ENCODE measurements around the gene DOCK4.

DNA sequence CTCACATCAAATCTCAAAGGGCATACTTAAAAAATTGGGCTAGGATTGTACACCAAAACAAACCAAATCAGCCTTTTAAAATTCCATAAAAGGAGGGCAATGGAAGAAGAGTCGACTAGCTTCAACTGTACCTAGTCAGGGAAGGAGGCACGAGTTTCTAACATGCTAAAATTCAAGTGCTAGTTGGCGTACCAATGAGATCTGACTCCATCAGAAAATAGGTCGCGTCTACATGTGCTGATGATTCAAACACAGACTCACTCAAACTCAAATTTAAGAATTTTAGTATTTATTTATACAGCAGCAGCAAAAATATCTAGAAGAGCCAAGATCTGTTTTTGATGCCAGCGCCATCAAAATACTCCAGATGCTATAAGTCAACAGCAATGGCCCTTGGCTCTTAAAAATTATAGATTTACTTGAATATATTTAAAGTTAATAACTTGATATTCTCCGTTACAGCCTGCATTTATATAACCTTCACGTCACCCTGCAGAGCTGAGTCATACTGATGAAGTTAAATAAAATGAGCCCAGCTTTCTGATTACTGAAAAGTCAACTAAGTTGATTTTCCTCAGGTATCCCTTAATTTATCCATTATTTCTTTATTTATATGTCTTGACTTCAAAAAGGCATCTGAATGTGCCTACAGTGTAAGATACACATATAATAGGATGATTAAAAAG lies 341.8 kb downstream of the DOCK4 start:
- no peak for TF ChIP-seq POLR2A (IDR thresholded peaks at IDR 0.05)
- TF ChIP-seq, protein P1, sequence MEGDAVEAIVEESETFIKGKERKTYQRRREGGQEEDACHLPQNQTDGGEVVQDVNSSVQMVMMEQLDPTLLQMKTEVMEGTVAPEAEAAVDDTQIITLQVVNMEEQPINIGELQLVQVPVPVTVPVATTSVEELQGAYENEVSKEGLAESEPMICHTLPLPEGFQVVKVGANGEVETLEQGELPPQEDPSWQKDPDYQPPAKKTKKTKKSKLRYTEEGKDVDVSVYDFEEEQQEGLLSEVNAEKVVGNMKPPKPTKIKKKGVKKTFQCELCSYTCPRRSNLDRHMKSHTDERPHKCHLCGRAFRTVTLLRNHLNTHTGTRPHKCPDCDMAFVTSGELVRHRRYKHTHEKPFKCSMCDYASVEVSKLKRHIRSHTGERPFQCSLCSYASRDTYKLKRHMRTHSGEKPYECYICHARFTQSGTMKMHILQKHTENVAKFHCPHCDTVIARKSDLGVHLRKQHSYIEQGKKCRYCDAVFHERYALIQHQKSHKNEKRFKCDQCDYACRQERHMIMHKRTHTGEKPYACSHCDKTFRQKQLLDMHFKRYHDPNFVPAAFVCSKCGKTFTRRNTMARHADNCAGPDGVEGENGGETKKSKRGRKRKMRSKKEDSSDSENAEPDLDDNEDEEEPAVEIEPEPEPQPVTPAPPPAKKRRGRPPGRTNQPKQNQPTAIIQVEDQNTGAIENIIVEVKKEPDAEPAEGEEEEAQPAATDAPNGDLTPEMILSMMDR (IDR thresholded peaks at IDR 0.05): no peak
